GM12878 (cell line): ENCODE data around the gene PRRC2A. TPM values are rescaled to one million over a fixed set of nuclear protein-coding genes. Genes with fewer than 3 reads are reported as not detected.

ENCODE experiments used
- ATAC-seq: fragments of 200-7000 bp; cut with Tn5 transposase; 3 replicates; pipeline ENCODE4 v1.9.1; 2020; ENCODE audit warnings: mild to moderate bottlenecking, moderate library complexity
- BruUV-seq: library from RNA; stranded (reverse); fragments of 400-500 nt; replicated peaks from 2 replicates; lab custom pipeline; 2021; lab: Mats Ljungman, UMichigan
- CTCF ChIA-PET: fragments of 300-600 bp; sonication (Branson Sonifier 250); formaldehyde crosslinking; extraction: SDS; loops from one replicate; lab custom pipeline; 2021; ENCODE audit warnings: inconsistent platforms; lab: Yijun Ruan, JAX
- POLR2A ChIA-PET: fragments of 350-600 bp; formaldehyde crosslinking; extraction: SDS; loops from one replicate; lab custom pipeline; 2021; ENCODE audit warnings: inconsistent platforms; lab: Charles Lee
- RAD21 ChIA-PET: fragments of 300-600 bp; sonication (Branson Sonifier 250); formaldehyde crosslinking; loops from one replicate; lab custom pipeline; 2023; ENCODE audit warnings: antibody characterized with exemption; ENCODE audit not compliant: unreplicated experiment; lab: Charles Lee
- SMC1A ChIA-PET: fragments of 300-600 bp; sonication (Branson Sonifier 250); formaldehyde crosslinking; loops from one replicate; lab custom pipeline; 2023; ENCODE audit not compliant: unreplicated experiment, uncharacterized antibody; lab: Charles Lee
- DNase-seq: peaks from one replicate; pipeline ENCODE4 v3.0.0-alpha.2; 2011; ENCODE audit warnings: low read depth, low spot score
- FAIRE-seq: peaks from 3 replicates; lab custom pipeline; 2011; peaks lifted over from hg19 to GRCh38; lab: Jason Lieb, UNC
- H2AFZ ChIP-seq: 2 replicates; pipeline ENCODE4 v1.6.0; 2011; ENCODE audit warnings: low read depth, low read length, control low read depth; ENCODE audit not compliant: control insufficient read depth
- H3K27ac ChIP-seq: 2 replicates; pipeline ENCODE4 v1.5.1; 2011; ENCODE audit warnings: control low read depth; ENCODE audit not compliant: control insufficient read depth, insufficient read depth
- H3K27me3 ChIP-seq, 2 experiments: replicated peaks in 1 of 2; 2 replicates each; pipeline versions ENCODE4 v1.6.0 to v1.6.1; 2011; ENCODE audit warnings: low read length in 1 of 2; ENCODE audit not compliant: control insufficient read depth in 2 of 2, insufficient read depth in 2 of 2
- H3K36me3 ChIP-seq, 2 experiments: 2 replicates each; pipeline ENCODE4 v1.5.1; 2011; ENCODE audit warnings: low read length in 1 of 2; ENCODE audit not compliant: control insufficient read depth in 2 of 2, insufficient read depth in 2 of 2
- H3K4me1 ChIP-seq: 2 replicates; pipeline ENCODE4 v1.6.1; 2011; ENCODE audit warnings: mild to moderate bottlenecking, low read length, moderate library complexity, mixed read lengths; ENCODE audit not compliant: control insufficient read depth, insufficient read depth
- H3K4me2 ChIP-seq: 2 replicates; pipeline ENCODE4 v1.6.0; 2011; ENCODE audit warnings: control low read depth; ENCODE audit not compliant: control insufficient read depth, insufficient read depth
- H3K4me3 ChIP-seq: fragments of 200-600 bp; sonication (generic); 2 replicates; pipeline ENCODE4 v1.5.1; 2016
- H3K79me2 ChIP-seq: 2 replicates; pipeline ENCODE4 v1.6.0; 2011; ENCODE audit warnings: low read length; ENCODE audit not compliant: control insufficient read depth, insufficient read depth
- H3K9ac ChIP-seq: 2 replicates; pipeline ENCODE4 v1.8.0; 2011; ENCODE audit warnings: low read length, control low read depth, mixed read lengths; ENCODE audit not compliant: control insufficient read depth, insufficient read depth
- H3K9me3 ChIP-seq: replicated peaks from 3 replicates; pipeline ENCODE4 v1.5.1; 2011; ENCODE audit warnings: mild to moderate bottlenecking, low read length; ENCODE audit not compliant: control insufficient read depth, insufficient read depth
- H4K20me1 ChIP-seq: 2 replicates; pipeline ENCODE4 v1.6.0; 2011; ENCODE audit not compliant: control insufficient read depth, insufficient read depth
- BHLHE40 ChIP-seq, 2 experiments: fragments of 450-650 bp in 1 of 2; IDR thresholded peaks; 2 replicates each; pipeline ENCODE4 v1.6.1; 2011 to 2017; ENCODE audit warnings: low read depth in 2 of 2, borderline replicate concordance in 1 of 2, improper control_type of control experiment in 1 of 2, low read length in 1 of 2, mild to moderate bottlenecking in 1 of 2
- EED ChIP-seq: sonication (generic); IDR thresholded peaks from 2 replicates; pipeline ENCODE4 v1.6.1; 2016; ENCODE audit warnings: antibody characterized with exemption, low read depth
- IKZF1 ChIP-seq: fragments of 450-650 bp; conservative IDR thresholded peaks from 2 replicates; pipeline ENCODE4 v1.6.1; 2017; ENCODE audit warnings: antibody characterized with exemption, mild to moderate bottlenecking
- IRF3 ChIP-seq: fragments of 450-650 bp; IDR thresholded peaks from 2 replicates; pipeline ENCODE4 v1.6.1; 2014; ENCODE audit warnings: mild to moderate bottlenecking
- JUNB ChIP-seq: IDR thresholded peaks from 2 replicates; pipeline ENCODE4 v1.6.1; 2016; ENCODE audit warnings: antibody characterized with exemption, mild to moderate bottlenecking
- MAX ChIP-seq: IDR thresholded peaks from 2 replicates; pipeline ENCODE4 v1.6.1; 2012; ENCODE audit warnings: low read depth, low read length, improper control_type of control experiment
- NR2C2 ChIP-seq: IDR thresholded peaks from 2 replicates; pipeline ENCODE4 v1.6.1; 2011; ENCODE audit warnings: borderline replicate concordance, low read depth; ENCODE audit not compliant: control insufficient read depth, insufficient read length
- SIX5 ChIP-seq: IDR thresholded peaks from 2 replicates; pipeline ENCODE4 v1.6.1; 2011; ENCODE audit warnings: mild to moderate bottlenecking, low read depth, low read length, moderate library complexity; ENCODE audit not compliant: severe bottlenecking
- TBL1XR1 ChIP-seq: IDR thresholded peaks from 2 replicates; pipeline ENCODE4 v1.6.1; 2012; ENCODE audit warnings: low read depth, low read length, improper control_type of control experiment
- ZBTB11 ChIP-seq: fragments of 450-650 bp; formaldehyde crosslinking; IDR thresholded peaks from 2 replicates; pipeline ENCODE4 v1.5.0; 2022; ENCODE audit warnings: mild to moderate bottlenecking, missing genetic modification characterization
- WGBS: methylation state at CpG from one replicate; pipeline ENCODE4 v1.1.6; 2016; ENCODE audit warnings: low lambda C conversion rate; ENCODE audit not compliant: insufficient replicate concordance, insufficient coverage; ENCODE audit errors: missing lambda C conversion rate; 5-methylcytosine and 5-hydroxymethylcytosine counted together
- in situ Hi-C: fragments of 300-500 bp; cut with MboI; formaldehyde crosslinking; loops from 9 replicates; pipeline ENCODE4 v1.14.3; 2018; ENCODE audit warnings: mixed read lengths
- intact Hi-C: fragments of 100-400 bp; cut with micrococcal nuclease; formaldehyde crosslinking; loops from one replicate; pipeline ENCODE4 v1.14.2; 2022; ENCODE audit not compliant: unreplicated experiment
- polyA plus RNA-seq, 11 experiments: library from polyadenylated mRNA; depleted of rRNA in 4 of 11; unstranded in 6 of 11; stranded (reverse) in 5 of 11; fragments of >200 nt; fragmentation: Nextera tagmentation in 4 of 11; fragmentation: Illumina TruSeq in 1 of 11; extraction: Ambion mirVana in 4 of 11; extraction: Trizol in 1 of 11; gene quantifications; 1 replicate in 1 of 11; 2 replicates in 10 of 11; pipeline versions ENCODE4 v1.2.1 to v1.2.3, GENCODE V29; 2011 to 2016; ENCODE audit warnings: inconsistent platforms in 2 of 11, missing spikeins in 2 of 11, low read depth in 1 of 11
- total RNA-seq, 4 experiments: library from RNA; depleted of rRNA in 3 of 4; stranded (reverse); fragments of >200 nt in 3 of 4; fragmentation: Illumina TruSeq in 1 of 4; extraction: Trizol in 1 of 4; gene quantifications; 2 replicates each; pipeline versions ENCODE4 v1.2.1 to v1.2.3, GENCODE V29; 2013 to 2021

Gene PRRC2A
- total and polyA plus RNA-seq, 10 of the 15 experiments (the other 5 are each of a cell fraction or from before 2014, with no cell fraction given) = 0.40 to 244 (median 61.3) TPM

DNA sequence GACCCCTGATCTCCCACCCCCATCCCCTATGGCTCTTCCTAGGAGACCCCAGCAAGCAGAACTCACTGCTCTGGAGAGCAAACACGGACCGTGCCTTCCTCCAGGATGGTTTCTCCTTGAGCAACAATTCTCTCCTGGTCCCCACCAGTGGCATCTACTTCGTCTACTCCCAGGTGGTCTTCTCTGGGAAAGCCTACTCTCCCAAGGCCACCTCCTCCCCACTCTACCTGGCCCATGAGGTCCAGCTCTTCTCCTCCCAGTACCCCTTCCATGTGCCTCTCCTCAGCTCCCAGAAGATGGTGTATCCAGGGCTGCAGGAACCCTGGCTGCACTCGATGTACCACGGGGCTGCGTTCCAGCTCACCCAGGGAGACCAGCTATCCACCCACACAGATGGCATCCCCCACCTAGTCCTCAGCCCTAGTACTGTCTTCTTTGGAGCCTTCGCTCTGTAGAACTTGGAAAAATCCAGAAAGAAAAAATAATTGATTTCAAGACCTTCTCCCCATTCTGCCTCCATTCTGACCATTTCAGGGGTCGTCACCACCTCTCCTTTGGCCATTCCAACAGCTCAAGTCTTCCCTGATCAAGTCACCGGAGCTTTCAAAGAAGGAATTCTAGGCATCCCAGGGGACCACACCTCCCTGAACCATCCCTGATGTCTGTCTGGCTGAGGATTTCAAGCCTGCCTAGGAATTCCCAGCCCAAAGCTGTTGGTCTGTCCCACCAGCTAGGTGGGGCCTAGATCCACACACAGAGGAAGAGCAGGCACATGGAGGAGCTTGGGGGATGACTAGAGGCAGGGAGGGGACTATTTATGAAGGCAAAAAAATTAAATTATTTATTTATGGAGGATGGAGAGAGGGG is 47.0 kb upstream of the PRRC2A start (continued):
- TF ChIP-seq IRF3 (no peak), TBL1XR1 (no peak), NR2C2 (no peak)
- TF ChIP-seq, all 136 proteins: peak for 0

DNA sequence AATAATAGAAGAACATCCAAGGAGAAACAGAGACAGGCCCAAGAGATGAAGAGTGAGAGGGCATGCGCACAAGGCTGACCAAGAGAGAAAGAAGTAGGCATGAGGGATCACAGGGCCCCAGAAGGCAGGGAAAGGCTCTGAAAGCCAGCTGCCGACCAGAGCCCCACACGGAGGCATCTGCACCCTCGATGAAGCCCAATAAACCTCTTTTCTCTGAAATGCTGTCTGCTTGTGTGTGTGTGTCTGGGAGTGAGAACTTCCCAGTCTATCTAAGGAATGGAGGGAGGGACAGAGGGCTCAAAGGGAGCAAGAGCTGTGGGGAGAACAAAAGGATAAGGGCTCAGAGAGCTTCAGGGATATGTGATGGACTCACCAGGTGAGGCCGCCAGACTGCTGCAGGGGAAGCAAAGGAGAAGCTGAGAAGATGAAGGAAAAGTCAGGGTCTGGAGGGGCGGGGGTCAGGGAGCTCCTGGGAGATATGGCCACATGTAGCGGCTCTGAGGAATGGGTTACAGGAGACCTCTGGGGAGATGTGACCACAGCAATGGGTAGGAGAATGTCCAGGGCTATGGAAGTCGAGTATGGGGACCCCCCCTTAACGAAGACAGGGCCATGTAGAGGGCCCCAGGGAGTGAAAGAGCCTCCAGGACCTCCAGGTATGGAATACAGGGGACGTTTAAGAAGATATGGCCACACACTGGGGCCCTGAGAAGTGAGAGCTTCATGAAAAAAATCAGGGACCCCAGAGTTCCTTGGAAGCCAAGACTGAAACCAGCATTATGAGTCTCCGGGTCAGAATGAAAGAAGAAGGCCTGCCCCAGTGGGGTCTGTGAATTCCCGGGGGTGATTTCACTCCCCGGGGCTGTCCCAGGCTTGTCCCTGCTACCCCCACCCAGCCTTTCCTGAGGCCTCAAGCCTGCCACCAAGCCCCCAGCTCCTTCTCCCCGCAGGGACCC is 46.1 kb upstream of the PRRC2A start:
- ChIA-PET CTCF (interaction anchor here (0.6 to 31.0 kb wide), 8 partner anchors 8 to 191 kb away, joined by 3 to 2098 read pairs (median 4); partner anchors contain the start of genes ATP6V1G2, C6orf47, DDX39B and LST1), RAD21 (interaction anchor here (0.6 to 17.5 kb wide), 13 partner anchors 8 to 256 kb away, joined by 3 to 620 read pairs (median 5); partner anchors contain the start of genes ATP6V1G2, DDX39B, GPANK1 and LST1)
- TF ChIP-seq BHLHE40 (IDR thresholded peaks at IDR 0.05; ENCODE audit: borderline replicate concordance in 1 of 2, low read depth in 2 of 2, low read length in 1 of 2) = 0 out of 4 replicates have a peak, but pooled peaks of 1 of the 2 experiments have one; percentile 12
- TF ChIP-seq SIX5 = no peak
- TF ChIP-seq IKZF1 = no peak
- no peak for TF ChIP-seq ZBTB11 (CRISPR knock-in tag)
- peak; percentile 78 for TF ChIP-seq JUNB
- no peak for TF ChIP-seq MAX
- TF ChIP-seq EED = no peak; the same call in 1 of the 2 replicates

More for the DNA sequence above, 46.1 kb upstream of the PRRC2A start:
- FAIRE-seq (no peak), DNase-seq (no peak), ATAC-seq (peak; percentile 1)
- in situ Hi-C loops = loop anchor here (25.0 kb wide), 2 partner anchors 1038 to 1388 kb away; partner anchors contain the start of genes BRD2 and HLA-DMA
- Histone ChIP-seq H3K4me3 (peak overlapping the region; percentile 91), H3K27ac (peak overlapping the region; percentile 96), H3K4me2 (peak overlapping the region; percentile 84), H2AFZ (no peak overlapping the region), H3K79me2 (peaks cover 75% of the 10 kb centered on the region), H3K36me3 (peaks cover 0 to 7% of the 10 kb centered on the region in 2 experiments; a peak in 2 of 4 replicates), H3K9me3 (no peaks in the 10 kb centered on the region), H4K20me1 (no peaks in the 10 kb centered on the region), H3K9ac (peak overlapping the region; percentile 82), H3K27me3 (no peaks in the 10 kb centered on the region), H3K4me1 (peaks cover 53% of the 10 kb centered on the region)
- WGBS = 35% methylated on average over 14 of the region's 14 CpGs
- POLR2A ChIA-PET = interaction anchor here (0.9 to 17.1 kb wide), 12 partner anchors 7 to 253 kb away, joined by 3 to 282 read pairs (median 12); partner anchors contain the start of genes ATP6V1G2, DDX39B, HSPA1B and LST1
- intact Hi-C loops = no loop called here
- SMC1A ChIA-PET = interaction anchor here (0.6 to 45.5 kb wide), 7 partner anchors 10 to 391 kb away, joined by 3 to 1989 read pairs (median 5); partner anchors contain the start of genes AIF1, ATP6V1G2, DDX39B and LST1
- BruUV-seq = no TSS peak
